A549 (cell line): ENCODE results near the gene TRMT44. TPM values are rescaled to one million over a fixed set of nuclear protein-coding genes. Genes with fewer than 3 reads are reported as not detected.
A peak's percentile ranks its signal among the peaks of the same experiment; 100 is the strongest.

Experiments
- ATAC-seq, 2 experiments: fragments of 200-7000 bp in 1 of 2; fragments of >200 bp in 1 of 2; cut with Nextera tagmentation in 1 of 2; cut with Tn5 transposase in 1 of 2; 3 replicates each; pipeline versions ENCODE4 v1.8.0 to v1.9.1; 2018 to 2020; ENCODE audit warnings: mild to moderate bottlenecking in 1 of 2, moderate library complexity in 1 of 2
- CTCF ChIA-PET: fragments of 300-600 bp; sonication (Branson Sonifier 250); formaldehyde crosslinking; extraction: SDS; loops from one replicate; lab custom pipeline; 2021; ENCODE audit warnings: antibody characterized with exemption, inconsistent platforms; lab: Yijun Ruan, JAX
- POLR2A ChIA-PET: fragments of 350-600 bp; formaldehyde crosslinking; extraction: SDS; loops from one replicate; lab custom pipeline; 2021; ENCODE audit warnings: antibody characterized with exemption, inconsistent platforms; lab: Yijun Ruan, JAX
- DNase-seq, 2 experiments: peaks; one replicate each; pipeline versions ENCODE4 v3.0.0 to v3.0.0-alpha.2; 2011 to 2016; ENCODE audit warnings: low read depth in 1 of 2, low spot score in 1 of 2
- FAIRE-seq: peaks from 2 replicates; lab custom pipeline; 2011; peaks lifted over from hg19 to GRCh38; lab: Jason Lieb, UNC
- H3K27ac ChIP-seq, 2 experiments: fragments of >200 bp; sonication (Bioruptor Twin); formaldehyde crosslinking; 3 replicates each; pipeline ENCODE4 v1.5.1; 2016 to 2017
- H3K4me1 ChIP-seq: fragments of >200 bp; sonication (Bioruptor Twin); formaldehyde crosslinking; 3 replicates; pipeline ENCODE4 v1.6.1; 2016
- H3K4me2 ChIP-seq: fragments of >200 bp; sonication (Bioruptor Twin); formaldehyde crosslinking; 3 replicates; pipeline ENCODE4 v1.6.1; 2016
- H3K4me3 ChIP-seq: fragments of >200 bp; sonication (Bioruptor Twin); formaldehyde crosslinking; 3 replicates; pipeline ENCODE4 v1.5.1; 2016
- H3K9me3 ChIP-seq: fragments of >200 bp; sonication (Bioruptor Twin); formaldehyde crosslinking; 3 replicates; pipeline ENCODE4 v1.6.1; 2016
- ATOH8 ChIP-seq: fragments of 250-450 bp; sonication (Bioruptor Pico); IDR thresholded peaks from 2 replicates; pipeline ENCODE4 v1.5.0; 2020; ENCODE audit warnings: low read depth, mild to moderate bottlenecking, moderate library complexity
- BCL3 ChIP-seq: fragments of >200 bp; sonication (Bioruptor Twin); formaldehyde crosslinking; IDR thresholded peaks from 3 replicates; pipeline ENCODE4 v1.6.1; 2016
- BHLHE40 ChIP-seq: IDR thresholded peaks from 2 replicates; pipeline ENCODE4 v1.6.1; 2012; ENCODE audit warnings: low read depth, low read length, inconsistent platforms
- CEBPB ChIP-seq, 2 experiments: fragments of >200 bp in 1 of 2; sonication (Bioruptor Twin) in 1 of 2; formaldehyde crosslinking in 1 of 2; IDR thresholded peaks; 2 replicates each; pipeline ENCODE4 v1.6.1; 2012 to 2016
- CTCF ChIP-seq: fragments of >200 bp; sonication (Bioruptor Twin); formaldehyde crosslinking; IDR thresholded peaks from 3 replicates; pipeline ENCODE4 v1.5.1; 2016
- EHMT2 ChIP-seq: fragments of 200-600 bp; sonication (generic); IDR thresholded peaks from 2 replicates; pipeline ENCODE4 v1.6.1; 2016; ENCODE audit warnings: antibody characterized with exemption, low read depth, mild to moderate bottlenecking, moderate library complexity
- GATA3 ChIP-seq: IDR thresholded peaks from 2 replicates; pipeline ENCODE4 v1.6.1; 2012; ENCODE audit warnings: borderline replicate concordance
- HOXB5 ChIP-seq: fragments of 250-450 bp; sonication (Bioruptor Pico); IDR thresholded peaks from 2 replicates; pipeline ENCODE4 v1.5.0; 2020; ENCODE audit warnings: mild to moderate bottlenecking, moderate library complexity
- JUN ChIP-seq, 2 experiments: fragments of >200 bp; sonication (Bioruptor Twin); formaldehyde crosslinking; IDR thresholded peaks; 2 replicates in 1 of 2; 3 replicates in 1 of 2; pipeline ENCODE4 v1.6.1; 2016 to 2017
- MAZ ChIP-seq: fragments of 150-350 bp; IDR thresholded peaks from 2 replicates; pipeline ENCODE4 v1.6.1; 2014; ENCODE audit warnings: antibody characterized with exemption, low read depth, low read length, borderline replicate concordance
- MYC ChIP-seq: IDR thresholded peaks from 2 replicates; pipeline ENCODE4 v1.6.1; 2012; ENCODE audit warnings: mild to moderate bottlenecking, inconsistent platforms, low read length, improper control_type of control experiment, borderline replicate concordance
- NPAS2 ChIP-seq: fragments of 250-450 bp; sonication (Bioruptor Pico); IDR thresholded peaks from 2 replicates; pipeline ENCODE4 v1.8.0; 2022; ENCODE audit warnings: mild to moderate bottlenecking, moderate library complexity, borderline replicate concordance
- PBX3 ChIP-seq: IDR thresholded peaks from 2 replicates; pipeline ENCODE4 v1.6.1; 2012
- RARB ChIP-seq: fragments of 250-450 bp; sonication (Bioruptor Pico); IDR thresholded peaks from 2 replicates; pipeline ENCODE4 v1.8.0; 2021; ENCODE audit warnings: mild to moderate bottlenecking, moderate library complexity
- RCOR1 ChIP-seq: fragments of 150-350 bp; IDR thresholded peaks from 2 replicates; pipeline ENCODE4 v1.6.1; 2014; ENCODE audit warnings: antibody characterized with exemption, low read length, low read depth
- RFX5 ChIP-seq: fragments of 450-650 bp; IDR thresholded peaks from 2 replicates; pipeline ENCODE4 v1.7.1; 2014; ENCODE audit warnings: antibody characterized with exemption, mild to moderate bottlenecking, moderate library complexity
- SREBF2 ChIP-seq: fragments of 450-650 bp; IDR thresholded peaks from 2 replicates; pipeline ENCODE4 v1.6.1; 2014; ENCODE audit warnings: mild to moderate bottlenecking, moderate library complexity
- USF2 ChIP-seq: fragments of 450-650 bp; IDR thresholded peaks from 2 replicates; pipeline ENCODE4 v1.6.1; 2014; ENCODE audit warnings: antibody characterized with exemption
- ZFP36 ChIP-seq: fragments of 450-650 bp; IDR thresholded peaks from 2 replicates; pipeline ENCODE4 v1.6.1; 2014; ENCODE audit warnings: borderline replicate concordance; ENCODE audit not compliant: partially characterized antibody
- ZNF302 ChIP-seq: fragments of 250-450 bp; sonication (Bioruptor Pico); IDR thresholded peaks from 2 replicates; pipeline ENCODE4 v1.9.0; 2021; ENCODE audit warnings: inconsistent platforms, mild to moderate bottlenecking, moderate library complexity
- ZSCAN20 ChIP-seq: fragments of 250-450 bp; sonication (Bioruptor Pico); IDR thresholded peaks from 2 replicates; pipeline ENCODE4 v1.8.0; 2022; ENCODE audit warnings: mild to moderate bottlenecking, moderate library complexity
- WGBS: methylation state at CpG from one replicate; pipeline ENCODE4 v1.1.6; 2017; ENCODE audit errors: missing lambda C conversion rate; 5-methylcytosine and 5-hydroxymethylcytosine counted together
- polyA plus RNA-seq, 4 experiments: library from polyadenylated mRNA; depleted of rRNA in 3 of 4; stranded (reverse); fragments of >200 nt; fragmentation: RNase III in 1 of 4; extraction: RNeasy Plus Mini Kit Qiagen cat#74134 plus additional on column Dnase treatment in 1 of 4; gene quantifications; 2 replicates in 3 of 4; 3 replicates in 1 of 4; pipeline ENCODE4 v1.2.3, GENCODE V29; 2011 to 2017

TRMT44 gene
- polyA plus RNA-seq, 2 of the 4 experiments (the other 2 are of a cell fraction), result 5.0 to 7.0 TPM

- Histone ChIP-seq H3K4me2 (no peak overlapping the region; the same call in 1 of the 3 replicates), H3K27ac (no peak overlapping the region), H3K9me3 (no peaks in the 10 kb centered on the region), H3K4me3 (no peak overlapping the region), H3K4me1 (peaks cover 21% of the 10 kb centered on the region; the same call in 1 of the 3 replicates)
- no peak for DNase-seq
- no peak for ATAC-seq
- ChIA-PET POLR2A (no interaction called here), CTCF (interaction anchor here (1.4 kb wide), 1 partner anchor 10 kb away, joined by 4 read pairs; no protein-coding TSS in a partner anchor)
- 94% methylated on average over 11 of the region's 11 CpGs for WGBS
- FAIRE-seq, result no peak
- TF ChIP-seq MYC, result no peak
- no peak for TF ChIP-seq PBX3
- TF ChIP-seq JUN (IDR thresholded peaks at IDR 0.05), result no peak
- TF ChIP-seq RFX5, result no peak
- TF ChIP-seq EHMT2, result no peak
- no peak for TF ChIP-seq ZSCAN20 (CRISPR knock-in tag)
- TF ChIP-seq RCOR1, result no peak
- TF ChIP-seq CEBPB (IDR thresholded peaks at IDR 0.05), result no peak
- TF ChIP-seq, all 56 proteins: peak for 0
Measured at GRCh38 chr4:8438743-8439142, 1.8 kb upstream of the TRMT44 start.

GRCh38 chr4:8439168-8439567, 1.4 kb upstream of the TRMT44 start:
- H3K27ac ChIP-seq, result peak overlapping the region in 1 of 2 experiments; percentile 91; a peak in 4 of 6 replicates
- FAIRE-seq, result no peak
- POLR2A ChIA-PET, result no interaction called here

GRCh38 chr4:8439914-8440491, 574 bp upstream of the TRMT44 start:
- DNase-seq (peak in 1 of 2 experiments; percentile 35), FAIRE-seq (no peak), ATAC-seq (peak; percentile 51 to 62)
- WGBS, result under 1% methylated on average over 12 of the region's 12 CpGs
- H3K4me1 ChIP-seq, result peaks cover 21% of the 10 kb centered on the region; the same call in 1 of the 3 replicates
- POLR2A ChIA-PET, result interaction anchor here (2.2 kb wide), 1 partner anchor 12 kb away, joined by 8 read pairs; no protein-coding TSS in a partner anchor
- H3K9me3 ChIP-seq, result no peaks in the 10 kb centered on the region
- peak overlapping the region; percentile 75 to 91 for H3K27ac ChIP-seq
- peak overlapping the region; percentile 63 for H3K4me3 ChIP-seq
- TF ChIP-seq GATA3 (no peak), SREBF2 (no peak), RARB (CRISPR knock-in tag) (no peak), NPAS2 (CRISPR knock-in tag) (no peak), MAZ (no peak), ZNF302 (no peak), USF2 (no peak), HOXB5 (CRISPR knock-in tag) (no peak), BCL3 (no peak), ATOH8 (CRISPR knock-in tag) (no peak)
- peak overlapping the region; percentile 84 for H3K4me2 ChIP-seq
- CTCF ChIA-PET, result interaction anchor here (1.4 to 2.5 kb wide), 3 partner anchors 11 to 172 kb away, joined by 4 to 8 read pairs (median 4); no protein-coding TSS in a partner anchor

More at GRCh38 chr4:8439168-8439567, 1.4 kb upstream of the TRMT44 start:
- Histone ChIP-seq H3K4me3 (0 out of 3 replicates have a peak overlapping the region, but pooled peaks have one; percentile 63), H3K4me1 (peaks cover 21% of the 10 kb centered on the region; the same call in 1 of the 3 replicates), H3K4me2 (peak overlapping the region; percentile 84), H3K9me3 (no peaks in the 10 kb centered on the region)
- no peak for TF ChIP-seq CTCF
- no peak for TF ChIP-seq BHLHE40
- TF ChIP-seq ZFP36, result no peak
- no peak for TF ChIP-seq GATA3
- DNase-seq (no peak), ATAC-seq (no peak)
- CTCF ChIA-PET, result interaction anchor here (1.4 kb wide), 1 partner anchor 10 kb away, joined by 4 read pairs; no protein-coding TSS in a partner anchor
- 30% methylated on average over 3 of the region's 3 CpGs for WGBS
